Vagina (tissue), 2 donors: Measurements from ENCODE around the gene HADHB.

Experiments used
- CTCF ChIP-seq, 3 experiments: fragments of 450-650 bp in 2 of 3; fragments of 200-600 bp in 1 of 3; sonication (generic) in 1 of 3; IDR thresholded peaks; one replicate each; pipeline ENCODE4 v1.5.1; 2017 to 2019; ENCODE audit warnings: antibody characterized with exemption in 3 of 3, mild to moderate bottlenecking in 2 of 3, moderate library complexity in 2 of 3
- POLR2A ChIP-seq, 2 donors: fragments of 450-650 bp; IDR thresholded peaks; one replicate each; pipeline ENCODE4 v1.6.1; 2017; ENCODE audit warnings: antibody characterized with exemption in 2 of 2, mild to moderate bottlenecking in 2 of 2, moderate library complexity in 2 of 2

- TF ChIP-seq CTCF (IDR thresholded peaks at IDR 0.05): no peak
- no peak for TF ChIP-seq POLR2A (IDR thresholded peaks at IDR 0.05)
Observed at GRCh38 chr2:26223018-26223417, 21.7 kb upstream of the HADHB start.
